Fibroblast of peridontal ligament (primary cell): Measurements from ENCODE around the gene TTC7B.
A peak's percentile ranks its signal among the peaks of the same experiment; 100 is the strongest.

ENCODE experiments used
- DNase-seq: peaks from one replicate; pipeline ENCODE4 v3.0.0-alpha.2; 2010; ENCODE audit errors: extremely low read depth

The TTC7B gene

DNA sequence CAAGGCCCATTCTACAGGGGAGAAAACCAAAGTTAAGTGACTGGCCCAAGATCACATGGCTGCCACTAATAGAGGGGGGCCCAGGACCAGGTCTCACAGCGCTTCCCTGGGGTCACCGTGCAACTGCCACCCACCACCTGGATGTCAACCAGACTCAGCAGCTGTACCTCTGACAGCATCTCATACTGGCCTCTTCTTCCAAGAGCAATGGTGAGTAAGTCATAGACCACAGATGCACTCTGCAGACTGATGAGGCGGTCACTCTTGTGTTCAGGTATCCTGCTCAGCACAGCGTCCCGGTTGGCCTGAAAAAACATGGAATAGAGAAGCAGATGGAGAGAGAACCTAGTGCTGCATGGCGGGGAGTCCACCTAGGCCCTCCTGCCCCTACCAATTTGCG lies 139.9 kb downstream of the TTC7B start:
- DNase-seq = no peak

DNA sequence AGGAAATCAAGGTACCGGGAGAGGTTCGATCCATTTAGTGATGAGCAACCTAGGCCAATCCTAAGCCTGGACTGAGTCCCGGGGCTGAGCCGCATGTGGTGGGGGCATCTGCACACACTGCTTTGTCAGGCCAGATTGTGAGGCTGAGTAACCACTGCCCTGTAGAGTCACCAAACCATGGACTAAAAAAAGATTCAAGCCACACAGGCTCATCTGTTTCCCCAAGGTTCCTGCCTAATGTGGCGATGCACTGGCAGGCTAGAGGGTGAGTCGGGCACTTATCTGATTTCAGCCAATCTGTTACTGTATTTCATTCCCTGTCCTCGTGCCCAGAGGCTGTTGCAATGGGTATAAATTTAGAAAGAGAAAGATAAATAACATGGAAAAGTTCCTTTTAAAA lies 140.8 kb downstream of the TTC7B start:
- peak; percentile 80 for DNase-seq

DNA sequence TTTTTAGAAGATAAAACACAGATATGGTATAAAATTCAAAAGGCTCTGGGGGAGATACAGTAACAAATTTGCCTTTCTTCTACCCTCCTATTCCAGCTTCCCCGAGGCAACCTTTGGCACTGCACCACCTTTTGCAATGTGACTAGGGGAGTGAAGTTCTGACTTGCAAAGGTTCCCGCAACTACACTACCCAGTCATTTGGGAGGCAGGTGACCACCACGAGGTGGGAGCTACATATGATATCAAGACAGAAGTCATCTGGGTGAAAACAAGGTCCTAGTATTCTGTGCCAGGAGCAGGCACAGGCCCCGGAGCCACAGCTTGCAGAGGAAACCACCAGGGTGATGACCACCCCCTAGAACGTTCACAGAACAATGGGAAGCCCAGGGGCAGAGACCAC lies 141.5 kb downstream of the TTC7B start:
- DNase-seq = no peak

DNA sequence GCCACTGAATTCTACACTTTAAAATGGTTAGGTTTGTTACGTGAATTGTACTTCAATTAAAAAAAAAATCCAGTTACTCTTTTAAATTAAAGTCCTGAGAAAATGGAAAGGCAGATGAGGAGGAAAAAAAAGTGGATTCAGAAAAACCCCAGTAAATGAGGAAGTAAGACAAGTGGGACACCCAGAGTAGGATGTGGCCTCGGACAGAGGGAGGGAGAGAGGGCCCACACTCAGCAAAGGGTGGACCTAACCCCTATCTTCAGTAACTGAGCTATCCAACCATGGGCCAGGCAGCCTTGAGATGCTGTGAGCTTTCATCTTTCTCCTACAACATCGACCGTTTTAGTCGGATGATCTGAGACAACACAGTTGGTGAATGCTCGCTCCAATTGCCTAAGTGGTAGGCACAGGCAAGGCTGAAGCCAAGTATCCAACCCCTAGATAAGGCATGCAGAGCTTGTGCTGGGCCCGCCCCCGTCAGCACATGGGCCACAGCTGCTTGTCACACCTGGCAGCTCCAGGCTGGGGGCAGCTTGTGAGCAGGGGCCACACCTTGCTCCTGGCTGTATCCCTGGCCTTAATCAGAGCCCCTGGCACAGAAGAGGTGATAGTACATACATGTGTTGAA lies 142.1 kb downstream of the TTC7B start:
- DNase-seq = no peak

DNA sequence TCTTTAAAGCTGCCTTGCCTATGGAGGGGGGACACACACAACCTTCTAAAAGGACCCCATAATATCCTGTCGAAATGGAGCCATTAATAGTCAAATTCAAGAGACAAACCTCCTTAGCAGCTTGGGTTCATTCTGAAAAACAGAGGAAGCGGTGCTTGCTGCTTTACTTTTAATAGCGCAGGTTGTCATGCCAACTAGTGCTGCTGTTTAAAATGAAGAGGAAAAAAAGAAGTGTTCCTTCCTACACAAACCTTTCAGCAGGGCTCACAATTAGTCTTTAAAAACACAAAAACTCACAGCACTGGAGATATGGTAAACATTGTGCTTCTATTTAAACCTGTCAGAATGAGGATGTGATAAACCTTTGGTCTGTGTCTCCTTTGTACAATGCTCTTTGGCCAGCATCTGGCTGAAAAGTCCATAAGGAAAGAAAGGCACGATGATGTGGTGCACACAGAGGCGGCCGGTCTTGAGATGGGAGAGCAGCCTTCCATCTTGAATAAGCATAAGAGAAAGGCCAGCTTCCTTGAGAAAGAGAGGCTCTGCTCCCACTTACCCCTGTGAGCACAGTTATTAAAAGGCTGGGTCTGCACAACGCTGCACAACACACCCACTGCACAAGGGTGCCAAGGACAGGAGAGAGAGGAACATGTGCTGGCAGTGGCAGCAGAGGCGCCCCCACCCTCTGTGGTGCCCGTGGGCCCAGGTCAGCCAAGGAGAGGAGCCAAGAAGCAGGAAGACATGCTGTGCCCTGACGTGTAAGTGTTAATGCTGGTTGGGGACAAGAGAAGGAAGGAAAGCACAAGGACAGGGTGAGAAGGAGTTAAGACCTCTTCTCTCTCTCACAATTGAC lies 144.6 kb downstream of the TTC7B start:
- DNase-seq = no peak

DNA sequence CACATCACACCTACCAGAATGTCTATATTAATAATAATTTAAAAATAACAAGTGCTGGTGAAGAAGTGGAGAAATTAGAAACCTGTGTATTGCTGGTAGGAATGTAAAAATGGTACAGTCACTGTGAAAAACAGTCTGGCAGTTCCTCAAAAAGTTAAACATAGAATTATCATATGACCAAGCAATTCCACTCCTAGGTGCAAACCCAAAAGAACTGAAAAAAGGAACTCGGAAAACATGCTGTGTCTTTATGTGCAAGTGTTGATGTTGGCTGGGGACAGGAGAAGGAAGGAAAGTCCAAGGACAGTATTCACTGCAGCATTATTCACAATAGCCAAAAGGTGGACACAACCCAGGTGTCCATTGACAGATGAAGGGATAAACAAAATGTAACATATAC lies 146.5 kb downstream of the TTC7B start:
- DNase-seq = no peak

DNA sequence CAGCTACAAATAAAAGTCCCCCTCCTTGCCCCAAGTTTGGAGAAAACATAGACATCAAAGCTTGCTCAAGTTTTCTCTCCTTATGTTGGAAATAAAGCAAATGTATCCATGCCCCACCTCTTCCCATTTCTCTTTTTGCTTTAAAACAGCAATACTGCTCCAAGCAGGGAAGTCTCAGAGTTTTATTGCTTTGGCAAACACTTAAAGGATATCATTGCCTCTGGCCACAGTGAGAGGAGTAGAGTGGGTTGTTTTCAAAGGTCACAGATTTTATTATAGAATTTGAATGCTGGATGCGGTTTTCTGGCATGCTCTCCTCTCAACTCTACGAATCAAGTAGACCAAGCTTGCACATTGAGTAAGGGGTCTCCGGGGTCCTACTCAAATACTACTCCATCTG lies 149.7 kb downstream of the TTC7B start:
- no peak for DNase-seq

DNA sequence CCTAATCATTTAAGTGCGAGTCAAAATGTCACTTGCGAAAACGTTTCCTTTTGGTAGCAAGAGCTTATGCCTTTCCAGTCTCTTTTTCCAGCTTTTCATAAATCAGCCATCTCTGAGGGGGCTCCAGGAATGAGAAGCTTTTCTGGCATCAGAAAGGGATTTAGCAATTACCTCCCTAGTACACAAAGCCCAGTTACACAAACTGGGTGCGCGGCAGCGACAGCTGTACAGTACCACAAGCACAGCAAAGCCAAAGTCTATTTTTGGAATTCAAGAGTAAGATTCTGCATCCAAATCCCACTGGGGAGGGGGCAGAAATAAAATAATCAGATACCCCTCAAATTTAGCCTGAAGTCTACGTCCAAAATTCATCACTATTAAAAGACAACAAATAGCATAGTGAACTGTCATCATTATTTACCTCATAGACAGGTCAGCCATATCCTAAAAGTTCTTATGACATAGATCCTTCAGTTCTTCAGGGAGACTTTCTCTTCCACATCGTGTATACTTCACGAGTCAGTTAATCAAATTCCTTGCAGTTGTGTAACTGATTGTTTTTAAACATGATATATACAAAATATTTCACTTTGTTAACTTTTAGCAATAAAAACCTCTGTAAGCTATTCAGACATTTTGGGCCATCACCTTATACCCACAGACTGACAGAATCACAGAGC lies 150.8 kb downstream of the TTC7B start:
- peak; percentile 45 for DNase-seq

DNA sequence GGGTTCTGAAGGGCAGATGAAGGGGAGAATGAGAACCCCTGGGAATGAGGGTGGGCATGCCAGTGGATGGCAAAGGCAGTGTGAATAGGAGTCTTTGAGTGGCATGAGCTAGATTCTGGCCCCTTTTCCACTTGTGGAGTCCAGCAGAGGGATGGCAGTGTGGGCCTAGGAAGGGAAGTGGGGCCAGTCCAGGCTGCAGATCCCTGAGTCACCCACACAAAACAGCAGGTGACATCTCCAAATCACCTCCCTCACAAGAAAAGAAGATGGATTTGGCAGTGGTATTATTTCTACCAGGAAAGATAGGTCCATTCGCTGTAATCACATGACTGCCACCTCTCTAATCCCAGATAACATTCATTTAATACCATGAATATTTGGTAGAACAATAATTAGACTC lies 151.3 kb downstream of the TTC7B start:
- no peak for DNase-seq

DNA sequence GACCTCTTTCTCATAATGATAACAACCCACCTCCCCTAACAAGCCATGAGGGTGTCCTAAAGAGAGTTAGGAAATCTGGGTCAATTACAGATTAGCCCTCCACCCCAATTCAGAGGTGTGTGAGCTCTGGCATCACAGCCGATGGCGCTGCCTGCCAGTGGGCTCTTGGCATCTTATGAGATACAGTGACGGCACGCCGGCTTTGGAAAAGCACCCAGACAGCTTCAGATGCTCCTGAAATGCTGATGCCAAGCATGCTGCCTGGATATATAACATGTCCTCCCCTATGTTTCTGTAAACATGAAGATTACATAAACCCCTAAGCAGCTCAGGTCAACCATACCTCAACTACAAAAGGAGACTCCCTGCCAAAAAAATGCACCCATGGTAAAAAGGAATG lies 152.6 kb downstream of the TTC7B start:
- DNase-seq = no peak

DNA sequence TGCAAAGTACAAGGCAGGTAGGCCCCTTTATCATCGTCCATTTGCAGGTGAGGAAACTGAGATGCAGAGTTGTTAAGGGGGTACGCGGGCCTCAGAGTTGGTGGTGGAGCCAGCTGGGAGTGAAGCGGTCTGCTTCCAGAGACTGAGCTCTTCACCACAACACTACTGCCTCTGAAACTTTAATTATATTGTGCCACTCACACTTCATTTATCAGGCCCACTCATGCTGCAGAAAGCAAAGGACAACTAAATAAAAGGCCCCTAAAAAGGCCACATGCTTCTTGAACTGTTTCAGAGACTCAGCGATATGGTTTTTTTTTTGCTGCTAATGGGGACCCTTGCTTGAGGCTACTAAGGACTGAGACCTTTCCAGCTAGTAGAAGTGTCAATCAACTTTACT lies 153.1 kb downstream of the TTC7B start:
- DNase-seq = no peak

DNA sequence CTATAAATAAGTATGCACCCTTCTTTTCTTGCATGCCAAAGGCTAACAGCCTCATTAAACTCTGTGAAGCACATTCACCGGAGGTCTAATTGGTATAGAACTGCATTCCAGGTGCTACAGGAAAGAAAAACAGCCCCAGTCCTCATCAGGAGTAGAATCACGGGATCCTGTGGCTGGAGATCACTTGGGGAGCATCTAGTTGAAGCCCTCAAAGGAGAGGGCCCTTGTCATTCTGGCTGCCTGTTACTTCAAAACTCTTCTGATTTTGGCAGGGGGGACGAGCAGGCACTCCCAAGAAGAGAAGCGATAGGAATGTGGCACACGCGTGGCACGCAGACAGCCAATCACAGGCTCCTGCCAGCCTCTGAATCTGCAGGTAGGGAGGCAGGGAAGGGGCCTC lies 154.4 kb downstream of the TTC7B start:
- DNase-seq = no peak

DNA sequence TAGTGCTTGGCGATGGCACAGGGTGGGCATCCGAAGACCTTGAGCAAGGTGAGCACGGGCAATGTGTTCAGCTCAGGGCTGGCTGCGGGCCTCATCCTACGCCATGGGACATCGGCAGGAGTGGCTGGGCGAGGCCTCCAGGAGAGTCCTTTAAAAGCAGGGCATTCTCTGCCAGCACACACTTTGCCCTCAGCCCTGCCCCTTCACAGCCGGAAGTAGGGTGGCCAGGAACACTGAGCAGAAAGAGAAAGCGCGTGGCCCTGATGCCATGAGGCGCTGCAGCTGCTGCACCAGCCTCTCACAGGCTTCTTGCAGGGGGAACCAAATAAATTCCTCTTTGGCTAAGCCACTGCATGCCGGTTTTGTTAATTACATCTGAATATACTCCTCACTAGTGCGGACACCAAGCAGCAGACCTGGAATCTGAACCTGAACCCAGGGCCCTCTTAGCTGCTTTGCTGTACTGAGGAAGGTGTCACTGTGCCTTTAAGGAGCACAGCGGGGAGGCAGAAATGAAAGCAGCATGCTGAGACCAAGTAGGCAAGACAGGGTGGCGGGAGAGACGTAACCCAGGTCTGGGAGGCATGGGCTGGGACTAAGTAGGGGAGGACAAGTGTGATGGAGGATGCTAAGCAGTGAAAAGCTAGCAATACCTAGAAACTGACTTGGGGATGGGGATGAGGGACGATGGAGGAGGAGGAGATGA lies 155.2 kb downstream of the TTC7B start:
- no peak for DNase-seq

DNA sequence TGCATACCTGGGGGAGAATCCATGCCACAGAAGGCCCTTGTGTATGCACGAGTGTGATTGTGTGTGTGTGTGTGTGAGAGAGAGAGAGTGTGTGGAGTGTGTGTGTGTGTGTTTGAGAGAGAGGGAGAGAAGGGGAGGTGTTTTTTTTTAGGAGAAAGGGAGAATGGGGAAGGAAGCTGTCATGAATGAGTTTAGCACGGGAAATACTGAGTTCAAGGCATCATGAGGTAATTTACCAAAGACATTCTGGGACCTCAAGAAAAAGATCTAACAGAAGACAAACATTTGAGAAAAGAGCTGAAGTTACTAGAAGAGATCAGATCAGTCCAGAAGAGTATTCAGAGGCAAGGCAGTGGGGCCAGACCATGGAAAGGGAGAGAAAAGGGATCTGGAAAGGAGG lies 157.1 kb downstream of the TTC7B start:
- DNase-seq = no peak

DNA sequence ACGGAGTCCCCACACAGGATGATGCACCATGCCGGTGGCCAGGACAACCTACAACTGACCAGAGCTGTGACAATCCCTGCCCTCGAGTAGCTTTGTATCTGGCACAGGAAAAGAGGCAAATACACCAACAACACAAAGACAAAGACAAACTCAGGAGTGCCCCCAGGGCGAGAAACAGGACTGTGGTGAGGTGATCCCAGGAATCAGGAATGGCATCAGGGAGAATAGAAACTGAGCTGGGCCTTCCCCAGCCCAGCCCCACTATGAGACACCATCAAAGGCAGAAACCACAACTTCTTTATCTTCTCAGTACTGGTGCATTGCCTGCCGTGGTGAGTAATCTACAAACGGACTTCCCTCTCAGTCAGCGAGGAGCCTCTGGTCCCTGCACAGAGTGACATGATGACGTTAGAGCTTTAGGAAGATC lies 157.7 kb downstream of the TTC7B start:
- DNase-seq = no peak

DNA sequence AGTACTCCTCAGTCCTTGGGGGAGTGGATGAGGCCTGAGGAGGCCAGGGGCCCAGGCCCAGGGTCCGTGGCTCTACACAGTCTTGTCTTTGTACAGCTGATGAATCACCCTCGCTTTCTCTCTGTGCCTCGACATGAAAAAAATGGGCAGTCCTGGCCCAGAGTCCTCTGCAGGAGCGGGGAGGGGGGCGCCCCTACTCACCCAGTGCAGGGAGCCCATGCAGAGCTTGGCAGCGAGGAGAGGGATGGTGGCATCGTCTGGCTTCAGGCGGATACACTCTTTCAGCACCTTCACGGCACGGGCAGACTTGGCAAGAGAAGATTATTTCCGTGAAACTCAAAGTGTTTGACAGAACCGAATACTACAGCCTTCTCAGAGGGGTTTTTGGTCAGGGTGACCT lies 159.3 kb downstream of the TTC7B start:
- no peak for DNase-seq

DNA sequence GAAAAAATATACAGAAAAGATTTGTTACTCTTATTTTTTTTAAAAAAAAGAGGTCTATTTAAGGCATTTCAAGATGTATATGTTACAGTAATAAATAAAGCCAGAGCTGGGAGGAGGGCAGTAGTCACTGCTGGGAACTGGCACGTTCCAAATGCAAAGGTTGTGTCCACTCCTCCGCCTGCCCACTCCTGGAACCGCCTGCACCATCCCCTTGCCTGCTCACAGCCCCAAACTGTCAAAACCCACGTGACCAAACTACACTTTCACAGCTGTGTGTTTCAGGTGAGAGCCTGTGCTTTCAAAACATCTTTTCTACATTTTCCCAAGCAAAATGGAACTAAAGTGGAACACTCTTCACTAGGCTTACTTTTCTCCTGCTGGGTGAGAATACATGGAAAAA lies 160.4 kb downstream of the TTC7B start:
- DNase-seq = no peak

DNA sequence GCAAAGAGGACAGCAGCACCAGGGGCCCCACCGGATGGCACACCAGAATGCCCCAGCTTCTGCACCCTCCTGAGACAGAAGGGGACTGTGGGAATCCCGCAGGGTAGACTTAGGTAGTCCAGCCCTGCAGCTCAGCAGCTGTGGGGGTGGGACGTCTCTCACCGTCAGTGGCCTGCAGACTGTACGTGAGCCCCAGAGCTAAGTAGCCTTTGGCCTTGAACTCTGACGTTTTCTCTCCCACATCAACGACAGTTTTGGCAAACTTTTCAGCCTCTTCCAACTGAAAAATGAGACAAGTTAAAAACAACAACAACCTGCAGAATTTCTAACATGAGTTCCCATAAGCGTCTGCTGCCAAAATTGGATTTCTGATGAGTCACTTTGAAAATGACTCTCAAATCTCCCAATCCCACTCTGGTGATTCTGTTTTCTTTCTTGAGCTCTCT lies 161.4 kb downstream of the TTC7B start:
- DNase-seq = peak; percentile 72

DNA sequence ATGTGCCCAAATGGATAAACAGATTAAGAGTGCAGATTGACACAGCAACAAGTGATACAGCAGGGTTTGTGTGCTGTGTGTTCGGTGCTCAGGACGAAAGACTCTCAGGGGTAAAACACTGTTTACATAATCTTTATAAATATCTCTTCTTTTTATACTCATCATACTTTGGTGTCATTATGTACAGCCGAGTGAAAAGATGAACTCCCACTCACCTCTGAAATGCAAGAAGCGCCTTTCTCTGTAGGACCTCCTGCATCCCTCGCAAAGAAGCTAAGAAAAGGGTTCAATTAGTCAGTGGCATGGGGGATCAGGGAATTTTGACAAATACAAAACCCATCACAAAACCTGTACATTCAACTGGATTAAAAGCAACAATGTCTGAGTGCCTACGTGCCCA lies 163.6 kb downstream of the TTC7B start:
- no peak for DNase-seq

DNA sequence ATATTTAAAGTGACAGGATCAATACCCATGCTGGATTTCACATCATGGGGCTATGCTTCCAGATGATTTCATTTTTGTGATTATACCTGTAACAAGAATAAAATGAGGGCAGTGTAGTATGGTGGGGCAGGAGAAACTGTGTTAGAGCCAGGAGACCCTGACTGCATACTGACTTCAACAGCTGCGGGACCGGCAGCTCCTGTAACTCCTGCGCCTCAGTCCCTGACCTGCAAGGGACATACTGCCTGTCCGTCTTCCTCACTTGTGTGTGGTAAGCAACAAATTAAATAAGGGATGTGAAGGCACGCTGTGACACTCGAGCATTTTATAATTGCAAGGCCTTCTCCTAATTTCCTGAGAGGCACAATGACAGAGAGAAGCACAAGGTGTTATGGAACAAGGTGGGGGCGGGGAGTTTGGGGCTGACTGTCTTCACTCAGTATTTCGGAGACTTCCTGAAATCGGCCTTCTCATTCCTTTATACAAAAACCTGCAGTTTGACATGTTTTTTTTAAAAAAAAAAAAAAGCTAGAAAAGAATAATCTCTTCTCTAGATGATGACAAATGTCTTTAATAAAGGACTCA lies 164.2 kb downstream of the TTC7B start:
- DNase-seq = no peak

DNA sequence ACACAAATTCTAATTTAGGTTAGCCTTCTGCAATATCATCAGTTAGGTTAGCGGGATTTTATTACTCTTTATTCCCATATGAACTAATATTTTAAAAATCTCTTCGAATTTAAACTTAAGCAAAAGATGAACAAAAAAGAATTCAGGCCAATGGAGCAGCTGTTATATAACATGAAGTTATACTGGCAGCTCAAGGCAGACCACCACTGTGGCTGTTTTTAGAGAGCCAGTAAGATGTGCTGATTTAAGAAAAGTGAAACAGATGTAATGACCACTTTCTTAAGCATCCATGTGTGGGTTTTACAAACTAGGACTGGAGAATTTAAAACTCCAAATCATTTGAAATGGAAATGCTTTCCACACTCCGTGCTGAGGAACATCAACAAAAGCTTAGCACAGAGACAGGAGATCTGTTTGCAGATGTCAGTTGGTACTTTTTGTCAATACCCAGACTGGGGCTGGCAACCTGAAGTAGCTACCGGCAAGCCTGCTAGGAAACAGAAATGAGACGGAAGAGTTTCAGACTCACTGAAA lies 164.9 kb downstream of the TTC7B start:
- no peak for DNase-seq
